Astrocyte of the hippocampus (primary cell): ENCODE measurements around the gene MAP2K6.

Experiments
- DNase-seq: peaks from one replicate; pipeline ENCODE4 v3.0.0; 2011; ENCODE audit warnings: low read depth, low spot score

The MAP2K6 gene

GRCh38 chr17:69427486-69428197 lies 13.1 kb downstream of the MAP2K6 start:
- no peak for DNase-seq

DNA sequence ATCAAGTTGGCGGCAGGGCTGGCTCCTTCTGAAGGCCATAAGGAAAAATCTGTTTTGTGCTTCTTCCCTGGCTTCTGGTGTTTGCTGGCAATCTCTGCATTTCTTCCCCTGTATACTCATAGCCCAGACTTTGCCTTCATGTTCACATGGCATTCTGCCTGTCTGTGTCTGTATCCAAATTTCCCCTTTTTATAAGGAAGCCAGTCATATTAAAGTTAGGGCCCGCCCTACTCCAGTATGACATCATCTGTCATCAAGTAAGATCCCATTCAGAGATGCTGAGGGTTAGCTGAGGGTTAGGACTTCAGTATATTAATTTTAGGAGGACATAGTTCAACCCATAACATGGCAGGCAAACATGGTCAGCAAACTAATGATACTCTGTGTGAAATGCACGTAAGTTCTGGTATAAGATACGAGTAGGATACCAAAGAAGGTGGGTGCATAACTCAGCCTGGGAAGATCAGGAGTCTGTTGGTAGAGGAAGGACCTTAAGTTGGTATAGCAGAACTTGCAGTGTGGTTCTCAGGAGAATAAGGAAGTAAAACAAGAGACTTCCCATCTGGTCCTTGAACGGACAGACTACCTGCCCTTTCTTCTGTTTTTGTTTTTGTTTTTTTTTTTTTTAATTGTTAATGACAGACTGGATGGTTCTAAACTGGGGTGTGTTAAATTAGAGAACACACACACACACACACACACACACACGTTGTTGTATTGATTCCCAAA lies 13.9 kb downstream of the MAP2K6 start:
- DNase-seq = no peak

- DNase-seq = peak; percentile 12
Observed at GRCh38 chr17:69430488-69430887, 16.0 kb downstream of the MAP2K6 start.

- DNase-seq = no peak
Observed at GRCh38 chr17:69431835-69432234, 17.3 kb downstream of the MAP2K6 start.

DNA sequence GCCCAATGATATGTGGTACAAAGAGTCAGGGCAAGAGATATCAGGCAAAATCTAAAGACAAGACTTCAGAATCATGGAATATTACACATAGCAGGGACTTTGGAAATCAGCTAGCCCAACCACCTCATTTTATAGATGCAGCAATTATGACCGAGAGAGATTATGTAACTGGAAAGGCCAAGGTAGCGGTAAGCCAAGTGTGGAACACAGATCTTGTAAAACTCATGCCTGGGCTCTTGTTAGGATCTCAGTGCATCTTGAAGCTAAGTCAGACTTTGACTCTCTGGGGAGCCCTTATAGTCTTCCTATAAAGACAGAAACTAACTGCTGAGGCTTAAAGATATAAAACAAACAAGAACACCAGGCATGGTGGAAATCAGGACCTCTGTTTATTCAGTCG lies 18.6 kb downstream of the MAP2K6 start:
- no peak for DNase-seq

DNA sequence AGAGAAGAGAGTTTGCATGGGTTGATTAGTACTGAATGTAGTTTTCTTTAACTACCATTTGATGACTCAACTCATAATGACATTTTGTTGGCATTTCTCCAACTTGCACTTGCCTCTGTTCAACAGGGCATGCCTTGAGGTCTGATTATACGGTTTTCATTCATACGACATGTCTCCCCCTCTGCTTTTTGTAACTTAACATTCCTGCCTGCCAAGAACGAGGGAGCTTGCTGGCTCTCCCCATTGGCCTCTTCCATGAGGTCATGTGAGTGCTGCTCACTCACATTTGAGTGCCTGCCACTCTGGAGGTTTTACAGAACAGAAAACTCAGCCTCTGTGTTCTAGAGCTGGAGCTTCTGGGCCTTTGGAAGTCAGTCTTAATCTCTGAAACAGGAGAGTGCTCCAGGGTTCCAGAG lies 19.7 kb downstream of the MAP2K6 start:
- DNase-seq = peak; percentile 81

DNA sequence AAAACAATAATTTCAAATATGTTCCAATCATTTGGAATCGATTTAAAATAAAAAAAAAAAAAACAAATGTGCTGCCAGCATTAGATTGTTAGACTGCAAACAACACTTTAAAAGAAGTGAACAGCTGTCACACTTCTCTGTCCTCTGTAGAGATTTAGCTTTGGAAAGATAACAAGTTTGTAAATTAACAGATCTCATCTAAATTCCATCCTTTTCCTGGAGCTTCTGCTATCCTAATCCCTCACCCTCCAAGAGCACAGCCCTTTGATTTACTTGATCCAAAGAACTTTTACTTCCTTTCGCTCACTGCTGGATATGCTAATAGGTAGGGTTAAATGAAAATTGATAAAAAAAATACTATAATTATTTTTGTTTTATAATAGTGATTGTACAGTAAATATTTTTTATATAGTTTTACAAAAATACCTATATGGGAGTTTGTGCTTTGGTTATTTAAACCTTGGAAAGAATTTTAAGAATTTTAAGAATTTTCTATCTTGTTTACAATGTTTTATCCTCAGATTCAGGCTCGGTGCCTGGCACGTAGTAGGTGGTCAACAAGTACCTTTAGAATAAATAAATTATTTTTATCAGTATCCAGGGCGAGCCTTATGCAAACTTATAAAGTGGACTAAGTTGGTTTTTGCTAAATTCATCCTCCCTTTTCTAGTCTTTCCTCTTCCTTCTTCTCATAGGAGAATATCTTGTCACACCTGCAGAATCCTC lies 21.6 kb downstream of the MAP2K6 start:
- DNase-seq = no peak

DNA sequence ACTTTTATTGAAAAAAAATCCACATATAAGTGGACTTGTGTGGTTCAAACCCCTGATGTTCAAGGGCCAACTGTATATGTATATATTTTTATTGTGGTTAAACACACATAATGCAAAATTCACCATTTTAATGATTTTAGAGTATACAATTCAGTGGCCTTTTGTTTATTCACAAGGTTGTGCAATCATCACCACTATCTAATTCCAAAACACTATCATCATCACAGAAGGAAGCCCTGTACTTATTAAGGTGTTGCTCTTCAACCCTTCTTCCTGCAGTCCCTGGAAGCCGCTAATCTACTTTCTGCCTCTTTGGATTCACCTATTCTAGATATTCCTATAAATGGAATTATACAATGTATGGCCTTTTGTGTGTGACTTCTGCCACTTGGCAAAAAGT lies 23.0 kb downstream of the MAP2K6 start:
- DNase-seq = no peak

DNA sequence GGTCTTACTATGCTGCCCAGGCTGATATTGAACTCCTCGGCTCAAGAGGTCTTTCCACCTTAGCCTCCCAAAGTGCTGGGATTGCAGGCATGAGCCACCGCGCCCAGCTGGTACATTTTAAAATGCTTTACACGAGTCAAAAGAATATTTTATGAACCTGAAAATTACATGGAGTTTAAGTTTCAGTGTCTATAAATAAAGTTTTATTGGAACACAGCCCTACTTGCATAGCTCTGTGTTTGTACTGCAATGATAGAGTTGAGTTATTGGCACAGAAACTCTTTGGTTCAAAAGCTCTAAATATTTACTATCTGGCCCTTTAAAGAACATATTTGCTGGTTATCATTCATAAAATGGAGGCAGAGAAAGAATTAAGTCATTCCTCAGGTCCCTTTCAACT lies 24.3 kb downstream of the MAP2K6 start:
- no peak for DNase-seq

GRCh38 chr17:69441179-69441578 lies 26.7 kb downstream of the MAP2K6 start:
- DNase-seq = no peak

- no peak for DNase-seq
Observed at GRCh38 chr17:69443138-69443537, 28.6 kb downstream of the MAP2K6 start.

GRCh38 chr17:69444023-69444422 lies 29.5 kb downstream of the MAP2K6 start:
- DNase-seq = no peak

- DNase-seq = no peak
Observed at GRCh38 chr17:69445132-69445531, 30.6 kb downstream of the MAP2K6 start.

GRCh38 chr17:69447726-69448125 lies 33.2 kb downstream of the MAP2K6 start:
- DNase-seq = peak; percentile 27

GRCh38 chr17:69448431-69449102 lies 34.1 kb downstream of the MAP2K6 start:
- peak; percentile 82 for DNase-seq

DNA sequence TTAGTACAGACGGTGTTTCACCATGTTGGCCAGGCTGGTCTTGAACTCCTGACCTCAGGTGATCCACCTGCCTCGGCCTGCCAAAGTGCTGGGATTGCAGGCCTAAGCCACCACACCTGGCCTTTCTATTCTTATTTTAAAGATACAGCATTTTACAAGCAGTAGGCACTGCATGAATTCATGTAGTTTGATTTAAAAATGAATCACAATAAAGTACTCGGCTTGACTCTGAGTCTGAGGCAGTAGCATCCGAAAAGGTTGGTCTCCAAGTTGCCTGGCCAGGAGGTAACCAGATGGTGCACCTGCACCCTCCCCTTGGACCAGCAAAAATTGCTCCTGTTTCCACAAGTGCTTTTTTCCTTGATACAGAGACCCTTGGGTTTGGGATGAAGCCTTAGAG lies 35.6 kb downstream of the MAP2K6 start:
- no peak for DNase-seq

DNA sequence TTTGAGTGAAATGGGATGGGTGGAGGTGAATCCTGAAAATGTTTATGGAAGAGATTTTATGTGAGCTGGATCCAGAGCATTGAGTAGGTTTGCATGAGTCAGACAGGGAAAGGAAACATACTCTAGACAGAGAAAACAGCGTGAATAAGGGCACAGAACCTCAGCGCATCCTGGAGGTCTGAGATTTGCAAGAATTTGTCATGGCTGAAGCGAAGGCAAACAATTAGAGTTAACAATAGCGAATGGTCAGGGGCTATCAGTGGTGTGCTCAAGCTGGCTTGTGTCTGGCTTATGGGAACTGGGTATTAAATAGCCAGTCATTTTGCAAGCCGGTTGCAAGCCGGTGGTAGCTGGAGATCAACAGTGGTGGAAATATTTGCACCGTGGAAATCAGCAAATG lies 36.4 kb downstream of the MAP2K6 start:
- DNase-seq = peak; percentile 31

DNA sequence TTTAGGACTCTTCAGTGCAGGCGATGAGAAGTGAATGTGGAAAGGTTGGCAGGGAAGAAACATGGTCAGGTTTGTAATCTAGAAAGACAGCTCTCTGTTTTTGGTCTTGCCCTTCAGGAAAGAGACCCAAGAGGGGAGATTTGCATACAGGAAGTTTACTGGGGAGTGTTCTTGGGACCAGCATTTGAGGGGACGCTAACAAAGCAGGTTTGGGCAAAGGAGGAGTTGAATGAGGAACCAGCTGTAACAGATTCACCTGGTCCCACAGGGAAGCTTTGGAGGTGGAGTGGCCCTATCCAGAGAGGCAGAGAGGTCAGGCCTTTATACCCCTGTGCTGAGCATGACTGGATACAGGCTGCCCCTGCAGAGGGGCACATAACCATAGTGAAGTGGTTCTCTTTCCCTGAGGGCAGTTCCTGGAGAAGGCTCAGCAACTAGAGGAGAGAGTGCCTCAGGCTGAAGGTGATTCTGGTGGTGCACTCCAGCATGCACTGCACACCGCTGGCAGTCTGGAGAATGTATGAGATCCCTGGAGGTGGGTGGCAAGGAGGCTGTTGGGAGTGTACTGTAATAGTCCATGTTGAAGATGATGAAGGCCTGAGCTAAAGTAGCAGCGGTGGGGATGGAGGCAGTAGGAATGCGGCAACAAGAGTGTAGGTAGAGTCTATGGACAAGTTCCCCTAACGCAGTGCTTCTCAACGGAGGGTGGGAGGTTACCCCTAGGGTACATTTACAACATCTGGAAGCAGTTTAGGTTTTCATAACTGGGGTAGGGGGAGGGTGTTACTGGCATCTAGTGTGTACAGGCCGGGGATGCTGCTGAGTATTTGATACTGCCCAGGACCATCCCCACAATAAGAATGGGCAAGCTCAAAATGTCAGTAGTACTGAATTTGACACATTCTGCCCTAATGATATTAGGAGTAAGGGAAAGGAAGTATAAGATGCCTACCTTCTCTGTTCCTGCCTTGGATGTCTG lies 37.2 kb downstream of the MAP2K6 start:
- DNase-seq = no peak

- no peak for DNase-seq
Observed at GRCh38 chr17:69452664-69453260, 38.3 kb downstream of the MAP2K6 start.

DNA sequence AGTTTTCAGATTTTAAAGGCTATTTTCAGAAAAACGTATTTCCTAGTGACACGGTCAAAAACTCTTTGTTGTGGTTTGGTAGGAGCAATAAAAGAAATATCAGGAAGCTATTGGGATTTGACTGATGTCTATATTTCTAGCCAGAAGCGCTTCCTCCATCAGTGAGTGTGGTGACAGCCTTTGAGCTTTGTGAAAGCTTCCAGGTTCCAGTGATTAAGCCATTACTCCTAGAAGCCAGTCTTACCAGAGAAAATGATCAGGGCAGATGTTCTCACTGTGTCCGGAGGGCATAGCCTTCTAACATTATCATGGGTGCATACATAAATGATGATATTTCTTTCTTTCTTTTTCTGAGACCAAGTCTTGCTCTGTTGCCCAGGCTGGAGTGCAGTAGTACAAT lies 39.6 kb downstream of the MAP2K6 start:
- DNase-seq = no peak
